AG04450 (cell line): ENCODE results near the gene RASGRP4. TPM values are rescaled to one million over a fixed set of nuclear protein-coding genes. Genes with fewer than 3 reads are reported as not detected.
"Not testable (repeated sequence)": the region's sequence is repeated elsewhere in the genome, so short reads cannot be mapped to it uniquely, and the experiment has no call there.

Experiments used
- CTCF ChIA-PET: fragments of 300-600, 350-600 bp; formaldehyde crosslinking; extraction: SDS; loops from one replicate; lab custom pipeline; 2022; ENCODE audit warnings: antibody characterized with exemption, inconsistent platforms; lab: Charles Lee
- POLR2A ChIA-PET: fragments of 350-600 bp; formaldehyde crosslinking; extraction: SDS; loops from one replicate; lab custom pipeline; 2021; ENCODE audit warnings: antibody characterized with exemption, inconsistent platforms; lab: Yijun Ruan, JAX
- DNase-seq: peaks from one replicate; pipeline ENCODE4 v3.0.0-alpha.2; 2011; ENCODE audit warnings: low read depth, low spot score
- H3K27ac ChIP-seq: one replicate; pipeline ENCODE4 v1.5.1; 2012; ENCODE audit warnings: low read depth, low read length, control low read depth
- H3K27me3 ChIP-seq: one replicate; pipeline ENCODE4 v1.6.0; 2012; ENCODE audit warnings: low read length; ENCODE audit not compliant: control insufficient read depth, insufficient read depth
- H3K4me3 ChIP-seq: 2 replicates; pipeline ENCODE4 v1.5.1; 2011; ENCODE audit warnings: mild to moderate bottlenecking, low read depth, low read length, control low read depth
- H3K9me3 ChIP-seq: 2 replicates; pipeline ENCODE4 v1.5.1; 2012; ENCODE audit warnings: low read length; ENCODE audit not compliant: control insufficient read depth, insufficient read depth
- polyA plus RNA-seq: library from polyadenylated mRNA; depleted of rRNA; stranded (reverse); fragments of >200 nt; gene quantifications from 2 replicates; pipeline ENCODE4 v1.2.3, GENCODE V29; 2011
- TF ChIP-seq, protein P1 (sequence below): IDR thresholded peaks from 2 replicates; pipeline ENCODE4 v1.5.1; 2011; ENCODE audit warnings: low read depth, low read length, control low read depth, inconsistent platforms

Gene RASGRP4
- polyA plus RNA-seq, 1 experiment: not detected

DNA sequence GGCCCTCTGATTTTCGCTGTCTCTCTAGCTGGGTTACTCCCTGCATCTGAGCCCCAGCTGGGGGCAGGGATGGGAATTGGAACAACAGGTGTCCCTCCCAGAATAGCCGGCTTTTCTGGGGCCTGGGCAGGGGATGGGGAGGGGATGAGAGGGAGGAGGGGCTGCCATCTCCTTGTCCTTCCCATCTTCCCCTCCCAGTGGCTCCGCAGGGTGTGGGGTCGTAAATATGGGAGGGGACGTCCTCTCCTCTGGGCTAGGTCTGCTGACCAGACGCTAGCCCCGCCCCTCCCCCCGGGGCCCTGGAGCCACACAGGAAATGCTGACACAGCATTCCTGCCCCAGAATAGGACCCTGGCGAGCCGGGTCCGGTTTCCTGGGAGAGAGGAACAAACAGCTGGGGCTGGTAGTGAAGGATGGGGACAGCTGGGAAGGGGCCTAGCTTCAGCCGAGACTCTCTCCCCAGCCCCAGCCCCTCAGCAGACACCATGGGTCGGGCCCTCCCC is 8.6 kb upstream of the RASGRP4 start:
- Histone ChIP-seq H3K27ac (no peak overlapping the region), H3K27me3 (peaks cover 8% of the 10 kb centered on the region), H3K4me3 (no peak overlapping the region), H3K9me3 (no peaks in the 10 kb centered on the region; the same call in 1 of the 2 replicates)
- ChIA-PET POLR2A (no interaction called here), CTCF (no interaction called here)
- TF ChIP-seq, protein P1, sequence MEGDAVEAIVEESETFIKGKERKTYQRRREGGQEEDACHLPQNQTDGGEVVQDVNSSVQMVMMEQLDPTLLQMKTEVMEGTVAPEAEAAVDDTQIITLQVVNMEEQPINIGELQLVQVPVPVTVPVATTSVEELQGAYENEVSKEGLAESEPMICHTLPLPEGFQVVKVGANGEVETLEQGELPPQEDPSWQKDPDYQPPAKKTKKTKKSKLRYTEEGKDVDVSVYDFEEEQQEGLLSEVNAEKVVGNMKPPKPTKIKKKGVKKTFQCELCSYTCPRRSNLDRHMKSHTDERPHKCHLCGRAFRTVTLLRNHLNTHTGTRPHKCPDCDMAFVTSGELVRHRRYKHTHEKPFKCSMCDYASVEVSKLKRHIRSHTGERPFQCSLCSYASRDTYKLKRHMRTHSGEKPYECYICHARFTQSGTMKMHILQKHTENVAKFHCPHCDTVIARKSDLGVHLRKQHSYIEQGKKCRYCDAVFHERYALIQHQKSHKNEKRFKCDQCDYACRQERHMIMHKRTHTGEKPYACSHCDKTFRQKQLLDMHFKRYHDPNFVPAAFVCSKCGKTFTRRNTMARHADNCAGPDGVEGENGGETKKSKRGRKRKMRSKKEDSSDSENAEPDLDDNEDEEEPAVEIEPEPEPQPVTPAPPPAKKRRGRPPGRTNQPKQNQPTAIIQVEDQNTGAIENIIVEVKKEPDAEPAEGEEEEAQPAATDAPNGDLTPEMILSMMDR: no peak
- no peak for DNase-seq

DNA sequence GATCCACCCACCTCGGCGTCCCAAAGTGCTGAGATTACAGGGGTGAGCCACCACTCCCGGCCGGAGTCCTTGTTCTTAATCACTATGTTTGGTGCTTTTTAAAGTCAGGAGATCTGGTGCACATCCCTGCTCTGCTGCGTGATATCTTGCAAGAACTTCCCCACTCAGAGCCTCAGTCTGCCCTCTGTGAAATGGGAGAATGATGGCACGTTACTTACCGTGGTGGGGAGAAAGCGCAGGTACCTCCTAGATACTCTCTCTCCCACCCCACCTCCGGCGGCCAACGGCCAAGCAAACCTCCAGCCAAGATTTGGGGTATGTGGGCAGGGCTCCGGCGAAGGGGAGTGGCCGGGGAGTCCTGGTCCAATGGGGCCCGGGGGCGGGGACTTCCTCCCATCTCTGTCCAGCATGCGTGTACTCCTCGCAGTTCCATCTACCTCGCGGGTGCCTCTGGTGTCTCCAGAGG is 7.3 kb upstream of the RASGRP4 start, which contains the start of gene RYR1:
RYR1 (plus strand) TSS at position 424 of the 466 bp plus-strand sequence. CDS start 139 bp downstream, outside the sequence.
- Histone ChIP-seq H3K27ac (no peak within 1 kb of the TSS), H3K27me3 (peaks cover 8% of the 10 kb centered on the region), H3K9me3 (no peaks in the 10 kb centered on the region; the same call in 1 of the 2 replicates), H3K4me3 (no peak within 1 kb of the TSS)
- no peak for DNase-seq
- ChIA-PET POLR2A (no interaction called here), CTCF (no interaction called here)
- TF ChIP-seq, protein P1: no peak

DNA sequence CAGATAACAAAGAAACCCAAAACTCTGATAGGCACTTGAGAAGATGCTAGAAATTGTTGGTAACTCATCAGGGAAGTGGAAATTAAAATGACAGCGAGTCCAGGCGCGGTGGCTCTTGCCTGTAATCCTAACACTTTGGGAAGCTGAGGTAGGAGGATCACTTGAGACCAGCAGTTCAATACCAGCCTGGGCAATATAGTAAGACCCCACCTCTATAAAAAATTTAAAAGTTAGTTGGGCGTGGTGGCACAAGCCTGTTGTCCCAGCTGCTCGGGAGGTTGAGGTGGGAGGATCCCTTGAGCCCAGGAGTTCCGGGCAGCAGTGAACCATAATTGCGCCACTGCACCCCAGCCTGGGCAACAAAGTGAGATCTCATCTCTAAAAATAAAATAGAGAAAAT is 4.9 kb upstream of the RASGRP4 start:
- Histone ChIP-seq H3K9me3 (no peaks in the 10 kb centered on the region; the same call in 1 of the 2 replicates), H3K27me3 (peaks cover 8% of the 10 kb centered on the region), H3K27ac (no peak overlapping the region), H3K4me3 (no peak overlapping the region)
- TF ChIP-seq, protein P1: no peak
- DNase-seq: no peak
- CTCF ChIA-PET: no interaction called here
- POLR2A ChIA-PET: no interaction called here

DNA sequence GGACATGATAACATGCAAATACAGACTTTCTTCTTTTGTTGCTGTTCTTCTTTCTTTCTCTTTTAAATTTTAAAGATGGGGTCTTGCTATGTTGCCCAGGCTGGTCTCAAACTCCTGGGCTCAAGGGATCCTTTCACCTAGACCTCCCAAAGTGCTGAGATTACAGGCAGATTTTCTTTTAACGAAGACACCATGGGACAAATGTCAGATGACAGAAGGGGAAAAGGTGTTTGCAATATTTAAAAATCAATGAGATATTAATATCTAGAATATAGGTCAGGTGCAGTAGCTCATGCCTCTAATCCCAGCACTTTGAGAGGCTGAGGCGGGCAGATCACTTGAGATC is 3.8 kb upstream of the RASGRP4 start:
- POLR2A ChIA-PET: no interaction called here
- H3K27ac ChIP-seq: no peak overlapping the region
- H3K9me3 ChIP-seq: no peaks in the 10 kb centered on the region; the same call in 1 of the 2 replicates
- H3K27me3 ChIP-seq: peaks cover 8% of the 10 kb centered on the region
- H3K4me3 ChIP-seq: no peak overlapping the region
- no peak for DNase-seq
- TF ChIP-seq, protein P1: no peak
- CTCF ChIA-PET: interaction anchor here (0.6 kb wide), 1 partner anchor 68 kb away, joined by 3 read pairs; no protein-coding TSS in a partner anchor

DNA sequence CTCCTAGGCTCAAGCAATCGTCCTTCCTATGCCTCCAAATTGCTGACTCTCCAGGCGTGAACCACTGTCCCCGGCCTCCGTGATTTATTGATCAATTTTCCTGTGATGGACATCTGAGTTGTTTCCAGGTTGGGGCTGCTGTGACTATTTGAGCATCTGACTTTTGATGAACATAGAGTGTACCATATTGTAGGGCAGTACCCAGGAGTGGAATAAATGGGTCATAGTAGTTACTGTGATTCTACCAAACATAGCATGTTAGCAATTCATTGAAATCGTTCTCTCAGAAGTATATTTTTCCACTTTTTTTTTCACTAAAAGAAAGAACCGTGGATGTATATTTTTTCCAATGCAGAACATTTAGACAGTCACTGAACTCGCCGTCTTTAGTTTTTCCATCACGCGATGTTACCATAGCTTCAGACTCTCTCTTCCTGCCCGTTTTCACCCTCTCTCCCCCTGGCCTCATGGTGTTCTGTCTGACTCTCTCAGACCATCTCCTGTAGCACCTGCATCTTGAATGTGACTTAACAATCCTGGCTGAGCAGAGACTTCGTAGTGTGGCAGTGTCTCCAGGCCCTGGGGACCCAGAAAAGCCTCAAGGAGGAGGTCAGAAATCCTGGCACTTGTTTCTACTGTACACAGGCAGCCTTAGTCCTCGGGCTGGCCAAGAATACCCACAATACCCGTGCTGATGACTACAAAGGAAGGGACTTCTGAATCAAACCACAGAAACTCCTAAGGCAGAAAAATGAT is 3.2 kb upstream of the RASGRP4 start:
- POLR2A ChIA-PET: no interaction called here
- H3K27ac ChIP-seq: no peak overlapping the region
- TF ChIP-seq, protein P1: no peak
- no peaks in the 10 kb centered on the region; the same call in 1 of the 2 replicates for H3K9me3 ChIP-seq
- no peak overlapping the region for H3K4me3 ChIP-seq
- CTCF ChIA-PET: no interaction called here
- peaks cover 3% of the 10 kb centered on the region for H3K27me3 ChIP-seq
- DNase-seq: no peak

DNA sequence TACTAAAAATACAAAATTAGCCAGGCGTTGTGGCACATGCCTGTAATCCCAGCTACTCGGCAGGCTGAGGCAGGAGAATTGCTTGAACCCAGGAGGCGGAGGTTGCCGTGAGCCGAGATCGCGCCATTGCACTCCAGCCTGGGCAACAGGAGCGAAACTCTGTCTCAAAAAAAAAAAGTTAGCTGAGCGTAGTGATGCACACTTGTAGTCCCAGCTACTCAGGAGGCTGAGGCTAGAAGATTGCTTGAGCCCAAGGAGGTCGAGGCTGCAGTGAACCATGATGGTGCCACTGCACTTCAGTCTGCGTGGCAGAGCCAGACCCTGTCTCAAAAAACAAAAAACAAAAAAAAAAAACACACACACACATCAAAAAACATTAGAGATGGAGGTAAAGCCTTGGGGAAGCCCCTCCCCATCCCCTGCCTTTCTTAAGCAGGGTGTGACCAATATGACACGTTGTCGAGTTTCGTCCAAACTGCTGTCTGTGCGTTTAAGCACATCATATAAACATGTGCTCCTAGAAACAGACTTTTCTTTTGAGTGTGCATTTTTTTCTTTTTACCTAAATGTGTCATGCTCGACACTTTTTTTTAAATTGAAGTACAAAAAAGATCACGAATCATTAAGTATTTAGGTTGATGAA is 1.1 kb upstream of the RASGRP4 start:
- CTCF ChIA-PET, H3K4me3 ChIP-seq, H3K9me3 ChIP-seq, DNase-seq, POLR2A ChIA-PET, H3K27me3 ChIP-seq, H3K27ac ChIP-seq: not testable (repeated sequence)
